Prostate gland (tissue), 2 donors: ENCODE data around the gene MAGEA2B. TPM values are rescaled to one million over a fixed set of nuclear protein-coding genes. Genes with fewer than 3 reads are reported as not detected.
"Not testable (repeated sequence)": the region's sequence is repeated elsewhere in the genome, so short reads cannot be mapped to it uniquely, and the experiment has no call there.

Experiments used
- DNase-seq: peaks from one replicate; pipeline ENCODE4 v3.0.0-alpha.2; 2019; ENCODE audit warnings: low spot score
- H3K27ac ChIP-seq, 2 donors: fragments of 200-600 bp; sonication (generic); 2 replicates each; pipeline ENCODE4 v1.5.1; 2017 to 2019
- H3K27me3 ChIP-seq: fragments of 200-600 bp; sonication (generic); replicated peaks from 2 replicates; pipeline ENCODE4 v1.5.1; 2019; ENCODE audit not compliant: insufficient read depth
- H3K36me3 ChIP-seq, 2 donors: fragments of 200-600 bp; sonication (generic); 1 replicate in 1 of 2; 2 replicates in 1 of 2; pipeline versions ENCODE4 v1.5.1 to v1.8.1; 2017 to 2019
- H3K4me1 ChIP-seq: fragments of 200-600 bp; sonication (generic); replicated peaks from 2 replicates; pipeline ENCODE4 v1.5.1; 2019
- H3K4me3 ChIP-seq, 2 donors: fragments of 200-600 bp; sonication (generic); 2 replicates each; pipeline ENCODE4 v1.5.1; 2017 to 2019
- H3K9me3 ChIP-seq: fragments of 200-600 bp; sonication (generic); 2 replicates; pipeline ENCODE4 v1.5.1; 2017
- CTCF ChIP-seq, 4 experiments: fragments of 200-600 bp in 2 of 4; fragments of 450-650 bp in 2 of 4; sonication (generic) in 2 of 4; IDR thresholded peaks; 1 replicate in 3 of 4; 2 replicates in 1 of 4; pipeline ENCODE4 v1.5.1; 2016 to 2019; ENCODE audit warnings: antibody characterized with exemption in 4 of 4, mild to moderate bottlenecking in 2 of 4, moderate library complexity in 2 of 4
- POLR2A ChIP-seq: fragments of 450-650 bp; IDR thresholded peaks from one replicate; pipeline ENCODE4 v1.6.1; 2016; ENCODE audit warnings: antibody characterized with exemption, mild to moderate bottlenecking
- POLR2AphosphoS5 ChIP-seq: sonication (generic); formaldehyde crosslinking; IDR thresholded peaks from one replicate; pipeline ENCODE4 v1.6.1; 2017; ENCODE audit warnings: antibody characterized with exemption
- WGBS: methylation state at CpG from one replicate; pipeline ENCODE4 v1.1.5; 2018; 5-methylcytosine and 5-hydroxymethylcytosine counted together
- intact Hi-C: fragments of 100-400 bp; cut with DNase I; formaldehyde crosslinking; loops from one replicate; pipeline ENCODE4 v1.14.2; 2022
- total RNA-seq, 2 donors: library from RNA; depleted of rRNA; stranded (reverse); fragments of >200 nt; gene quantifications; one replicate each; pipeline ENCODE4 v1.1.0, GENCODE V29; 2016

MAGEA2B gene
- total RNA-seq, 2 donors from 2014 or later = not detected

- WGBS = 96% methylated on average over 6 of the region's 12 CpGs
- TF ChIP-seq POLR2AphosphoS5 = no peak
- TF ChIP-seq POLR2A = no peak
- no peak for TF ChIP-seq CTCF (IDR thresholded peaks at IDR 0.05)
- H3K27ac ChIP-seq = no peak overlapping the region
- no peaks in the 10 kb centered on the region for H3K36me3 ChIP-seq
- no peaks in the 10 kb centered on the region for H3K9me3 ChIP-seq
- no peaks in the 10 kb centered on the region for H3K4me1 ChIP-seq
- no peaks in the 10 kb centered on the region for H3K27me3 ChIP-seq
- no peak overlapping the region for H3K4me3 ChIP-seq
- intact Hi-C loops = no loop called here
- no peak for DNase-seq
Measured at GRCh38 chrX:152735860-152736511, 21.6 kb downstream of the MAGEA2B start.

- DNase-seq, H3K4me3 ChIP-seq, H3K4me1 ChIP-seq, H3K27me3 ChIP-seq, H3K9me3 ChIP-seq, intact Hi-C loops, H3K27ac ChIP-seq, H3K36me3 ChIP-seq: not testable (repeated sequence)
- WGBS = 86% methylated on average over 5 of the region's 12 CpGs
Measured at GRCh38 chrX:152736528-152736927, 22.1 kb downstream of the MAGEA2B start.

- H3K36me3 ChIP-seq = no peaks in the 10 kb centered on the region
- no peak for TF ChIP-seq CTCF (IDR thresholded peaks at IDR 0.05)
- TF ChIP-seq POLR2A = no peak
- no peak for TF ChIP-seq POLR2AphosphoS5
- intact Hi-C loops = no loop called here
- H3K9me3 ChIP-seq = no peaks in the 10 kb centered on the region
- DNase-seq = no peak
- H3K4me3 ChIP-seq = no peak overlapping the region
- no peak overlapping the region for H3K27ac ChIP-seq
- H3K27me3 ChIP-seq = no peaks in the 10 kb centered on the region
- 98% methylated on average over 5 of the region's 5 CpGs for WGBS
- no peaks in the 10 kb centered on the region for H3K4me1 ChIP-seq
Measured at GRCh38 chrX:152738560-152738959, 24.1 kb downstream of the MAGEA2B start.

GRCh38 chrX:152753686-152754650, 39.5 kb downstream of the MAGEA2B start, which contains the start of gene MAGEA2:
Gene MAGEA2 (minus strand): TSS chrX:152753842. CDS start chrX:152751363, 2,479 bp downstream.
- no CpG with 5 or more reads among the region's 35 CpGs for WGBS
- intact Hi-C loops, DNase-seq: not testable (repeated sequence)

GRCh38 chrX:152754871-152755270, 40.4 kb downstream of the MAGEA2B start:
- H3K9me3 ChIP-seq, H3K4me3 ChIP-seq, DNase-seq, H3K4me1 ChIP-seq, H3K36me3 ChIP-seq, H3K27me3 ChIP-seq, intact Hi-C loops, H3K27ac ChIP-seq: not testable (repeated sequence)
- no CpG with 5 or more reads among the region's 5 CpGs for WGBS

More at GRCh38 chrX:152753686-152754650, 39.5 kb downstream of the MAGEA2B start, which contains the start of gene MAGEA2:
- H3K9me3 ChIP-seq, H3K27me3 ChIP-seq, H3K27ac ChIP-seq, H3K4me1 ChIP-seq, H3K4me3 ChIP-seq, H3K36me3 ChIP-seq: not testable (repeated sequence)

- H3K4me3 ChIP-seq, H3K36me3 ChIP-seq, H3K27me3 ChIP-seq, H3K9me3 ChIP-seq, H3K27ac ChIP-seq, intact Hi-C loops, H3K4me1 ChIP-seq, DNase-seq: not testable (repeated sequence)
- WGBS = no CpG with 5 or more reads among the region's 2 CpGs
Measured at GRCh38 chrX:152758918-152759317, 44.5 kb downstream of the MAGEA2B start, which contains the start of gene CSAG3. Gene CSAG3 (plus strand): TSS chrX:152759218.

- H3K9me3 ChIP-seq, intact Hi-C loops, H3K4me1 ChIP-seq, H3K36me3 ChIP-seq, H3K4me3 ChIP-seq, DNase-seq, H3K27ac ChIP-seq, H3K27me3 ChIP-seq: not testable (repeated sequence)
- WGBS = 100% methylated on average over 1 of the region's 7 CpGs
Measured at GRCh38 chrX:152759544-152759943, 45.1 kb downstream of the MAGEA2B start.

GRCh38 chrX:152761582-152761981, 47.2 kb downstream of the MAGEA2B start:
- H3K27ac ChIP-seq, H3K27me3 ChIP-seq, H3K4me1 ChIP-seq, DNase-seq, H3K4me3 ChIP-seq, H3K36me3 ChIP-seq, intact Hi-C loops, H3K9me3 ChIP-seq: not testable (repeated sequence)
- no CpG with 5 or more reads among the region's 7 CpGs for WGBS

- H3K4me3 ChIP-seq, H3K4me1 ChIP-seq, intact Hi-C loops, H3K27ac ChIP-seq, H3K9me3 ChIP-seq, H3K36me3 ChIP-seq, H3K27me3 ChIP-seq, DNase-seq: not testable (repeated sequence)
- WGBS = 91% methylated on average over 8 of the region's 9 CpGs
Measured at GRCh38 chrX:152766562-152766961, 52.1 kb downstream of the MAGEA2B start.
